C4-2B (cell line): ENCODE results near the gene C4A.
"Not testable (repeated sequence)": the region's sequence is repeated elsewhere in the genome, so short reads cannot be mapped to it uniquely, and the experiment has no call there.

Source experiments
- ZFX ChIP-seq: fragments of 450-650 bp; IDR thresholded peaks from 2 replicates; pipeline ENCODE4 v1.6.1; 2017
- TF ChIP-seq, protein P1 (sequence below): fragments of 450-650 bp; conservative IDR thresholded peaks from 2 replicates; pipeline ENCODE4 v1.5.1; 2017; ENCODE audit warnings: mild to moderate bottlenecking

DNA sequence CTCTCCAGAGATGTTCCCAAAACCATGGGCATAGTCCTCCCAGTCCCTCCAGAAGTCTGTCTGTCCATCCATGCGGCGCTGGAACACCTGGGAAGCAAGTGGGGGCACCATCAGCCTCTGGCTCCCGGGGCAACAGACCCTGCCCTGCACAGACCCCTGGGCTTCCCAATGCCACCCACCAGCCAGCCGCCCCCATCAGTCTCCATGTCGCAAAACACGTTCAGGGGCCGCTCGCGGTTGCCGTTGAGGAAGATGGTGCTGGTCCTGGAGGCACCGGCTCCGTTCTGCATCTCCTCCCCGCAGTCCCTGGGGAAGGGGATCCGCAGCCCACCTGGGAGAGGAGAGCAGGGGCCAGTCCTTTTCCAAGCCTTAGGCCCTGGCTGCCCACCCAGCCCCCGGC lies 60.4 kb downstream of the C4A start:
- TF ChIP-seq, protein P1, sequence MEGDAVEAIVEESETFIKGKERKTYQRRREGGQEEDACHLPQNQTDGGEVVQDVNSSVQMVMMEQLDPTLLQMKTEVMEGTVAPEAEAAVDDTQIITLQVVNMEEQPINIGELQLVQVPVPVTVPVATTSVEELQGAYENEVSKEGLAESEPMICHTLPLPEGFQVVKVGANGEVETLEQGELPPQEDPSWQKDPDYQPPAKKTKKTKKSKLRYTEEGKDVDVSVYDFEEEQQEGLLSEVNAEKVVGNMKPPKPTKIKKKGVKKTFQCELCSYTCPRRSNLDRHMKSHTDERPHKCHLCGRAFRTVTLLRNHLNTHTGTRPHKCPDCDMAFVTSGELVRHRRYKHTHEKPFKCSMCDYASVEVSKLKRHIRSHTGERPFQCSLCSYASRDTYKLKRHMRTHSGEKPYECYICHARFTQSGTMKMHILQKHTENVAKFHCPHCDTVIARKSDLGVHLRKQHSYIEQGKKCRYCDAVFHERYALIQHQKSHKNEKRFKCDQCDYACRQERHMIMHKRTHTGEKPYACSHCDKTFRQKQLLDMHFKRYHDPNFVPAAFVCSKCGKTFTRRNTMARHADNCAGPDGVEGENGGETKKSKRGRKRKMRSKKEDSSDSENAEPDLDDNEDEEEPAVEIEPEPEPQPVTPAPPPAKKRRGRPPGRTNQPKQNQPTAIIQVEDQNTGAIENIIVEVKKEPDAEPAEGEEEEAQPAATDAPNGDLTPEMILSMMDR, result not testable (repeated sequence)
- TF ChIP-seq ZFX, result not testable (repeated sequence)
